ENCODE data around the gene OR8S1. TPM values are rescaled to one million over a fixed set of nuclear protein-coding genes. Genes with fewer than 3 reads are reported as not detected.

Gene OR8S1, protein sequence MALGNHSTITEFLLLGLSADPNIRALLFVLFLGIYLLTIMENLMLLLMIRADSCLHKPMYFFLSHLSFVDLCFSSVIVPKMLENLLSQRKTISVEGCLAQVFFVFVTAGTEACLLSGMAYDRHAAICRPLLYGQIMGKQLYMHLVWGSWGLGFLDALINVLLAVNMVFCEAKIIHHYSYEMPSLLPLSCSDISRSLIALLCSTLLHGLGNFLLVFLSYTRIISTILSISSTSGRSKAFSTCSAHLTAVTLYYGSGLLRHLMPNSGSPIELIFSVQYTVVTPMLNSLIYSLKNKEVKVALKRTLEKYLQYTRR
- total RNA-seq: not detected in 2 replicates

DNA sequence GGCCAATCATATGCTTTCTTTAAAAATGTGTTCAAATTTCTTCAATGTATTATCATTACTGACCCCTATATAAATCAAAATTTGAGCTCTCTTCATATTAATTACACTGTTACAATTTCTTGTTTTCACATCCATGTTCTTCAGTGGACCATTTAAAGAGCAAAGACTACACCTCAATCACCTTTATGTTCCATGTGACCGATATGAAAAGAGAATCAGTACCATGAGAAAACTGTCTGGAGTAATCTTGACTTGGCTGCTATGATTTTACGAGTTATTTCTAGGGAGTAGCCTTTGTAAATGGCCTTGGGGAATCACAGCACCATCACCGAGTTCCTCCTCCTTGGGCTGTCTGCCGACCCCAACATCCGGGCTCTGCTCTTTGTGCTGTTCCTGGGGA lies at the start of gene OR8S1:
Gene OR8S1 (plus strand): TSS at position 301 of the 400 bp plus-strand sequence. CDS start 0 bp downstream, at position 301.

DNA sequence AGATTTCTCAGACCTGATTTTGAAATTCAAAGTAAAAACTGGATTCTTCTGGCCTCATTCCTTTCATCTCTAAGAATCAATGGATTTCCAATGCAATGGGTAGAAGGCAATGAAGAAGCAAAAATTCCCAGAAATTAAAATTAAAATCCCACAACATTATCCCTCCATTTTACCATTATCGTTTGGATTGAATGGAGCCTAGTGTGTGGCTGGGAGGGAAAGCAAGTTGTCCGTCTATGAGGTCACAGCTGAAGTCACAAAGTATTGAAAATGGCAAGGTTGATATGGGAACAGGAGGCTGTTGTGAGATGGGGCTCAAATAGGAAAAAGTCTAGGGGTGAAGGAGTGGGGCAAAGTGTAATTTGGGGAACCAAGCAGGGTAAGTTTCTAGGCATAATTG lies 43.2 kb upstream of the OR8S1 start, which contains the start of gene C12orf54:
Gene C12orf54 (plus strand): TSS at position 301 of the 400 bp plus-strand sequence. CDS start 799 bp downstream, outside the sequence.

DNA sequence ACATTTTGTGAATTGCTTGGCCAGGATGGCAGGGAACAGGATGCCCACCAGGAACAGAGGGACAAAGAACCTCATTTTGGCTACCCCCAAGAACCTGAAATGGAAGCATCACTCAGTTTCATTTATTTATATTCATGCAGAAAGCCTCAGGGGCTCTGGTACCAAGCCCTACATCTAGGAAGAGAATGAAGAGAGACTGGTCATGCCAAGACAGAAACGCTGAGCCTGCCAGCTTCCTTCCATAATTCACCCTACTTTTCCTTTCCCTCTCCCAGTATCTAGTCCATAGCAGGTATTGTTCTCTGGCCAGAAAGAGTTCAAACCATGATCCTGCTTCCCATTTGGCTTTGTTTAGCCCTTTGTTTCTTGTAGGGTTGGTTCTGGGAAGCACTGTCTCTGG lies 44.5 kb downstream of the OR8S1 start, which contains the start of gene LALBA:
Gene LALBA (minus strand): TSS at position 101 of the 400 bp plus-strand sequence. CDS start 26 bp downstream, at position 75.

Other genes with a start within 250 kb of the OR8S1 start
- 7.5 and 9.7 TPM in 2 replicates for gene ZNF641, start 174.7 kb upstream of the OR8S1 start, total RNA-seq
- gene ANP32D, start 53.1 kb upstream of the OR8S1 start, total RNA-seq: not detected in 2 replicates
- not detected in 2 replicates for gene C12orf54, start 43.1 kb upstream of the OR8S1 start, total RNA-seq
- not detected in 2 replicates for gene LALBA, start 44.4 kb downstream of the OR8S1 start, total RNA-seq
- gene KANSL2, start 156.6 kb downstream of the OR8S1 start, total RNA-seq: 19.9 and 52.3 TPM in 2 replicates
- 14.1 and 19.1 TPM in 2 replicates for gene CCNT1, start 191.1 kb downstream of the OR8S1 start, total RNA-seq

All from cardiac atrium fibroblast (primary cell).